H1 (cell line): ENCODE data around the gene MPPED2. TPM values are rescaled to one million over a fixed set of nuclear protein-coding genes. Genes with fewer than 3 reads are reported as not detected.

Experiments
- CTCF ChIA-PET: fragments of 300-600 bp; sonication (Branson Sonifier 250); formaldehyde crosslinking; loops from one replicate; lab custom pipeline; 2021; ENCODE audit not compliant: partially characterized antibody; lab: Charles Lee
- POLR2A ChIA-PET: fragments of 300-600 bp; sonication (Branson Sonifier 250); formaldehyde crosslinking; loops from one replicate; lab custom pipeline; 2021; ENCODE audit warnings: inconsistent platforms; ENCODE audit not compliant: partially characterized antibody; lab: Charles Lee
- DNase-seq, 2 experiments: peaks; one replicate each; pipeline versions ENCODE4 v3.0.0 to v3.0.0-alpha.2; 2010 to 2022; ENCODE audit warnings: low spot score in 2 of 2, low read depth in 1 of 2, mixed read lengths in 1 of 2
- FAIRE-seq: peaks from 2 replicates; lab custom pipeline; 2011; peaks lifted over from hg19 to GRCh38; lab: Jason Lieb, UNC
- H2AFZ ChIP-seq: 2 replicates; pipeline ENCODE4 v1.8.1; 2012; ENCODE audit warnings: low read length, inconsistent platforms
- H2AK5ac ChIP-seq: 2 replicates; pipeline ENCODE4 v1.6.1; 2013; ENCODE audit warnings: low read depth, low read length
- H2BK120ac ChIP-seq: replicated peaks from 2 replicates; pipeline ENCODE3; 2013; ENCODE audit warnings: low read depth, low read length, inconsistent platforms
- H2BK12ac ChIP-seq: 2 replicates; pipeline ENCODE4 v1.6.1; 2013; ENCODE audit warnings: low read depth, low read length
- H2BK15ac ChIP-seq: 2 replicates; pipeline ENCODE4 v1.6.1; 2013; ENCODE audit warnings: low read length
- H2BK20ac ChIP-seq: 2 replicates; pipeline ENCODE4 v1.6.1; 2013; ENCODE audit warnings: low read length
- H2BK5ac ChIP-seq: 2 replicates; pipeline ENCODE4 v1.6.1; 2013; ENCODE audit warnings: low read depth, low read length
- H3K14ac ChIP-seq: 2 replicates; pipeline ENCODE4 v1.6.1; 2013; ENCODE audit warnings: inconsistent platforms; ENCODE audit not compliant: insufficient read length
- H3K18ac ChIP-seq: 2 replicates; pipeline ENCODE4 v1.6.1; 2013; ENCODE audit warnings: low read length; ENCODE audit errors: extremely low read depth
- H3K23ac ChIP-seq: 2 replicates; pipeline ENCODE4 v1.6.1; 2013; ENCODE audit warnings: inconsistent platforms; ENCODE audit not compliant: insufficient read length
- H3K23me2 ChIP-seq: 2 replicates; pipeline ENCODE4 v1.6.1; 2013; ENCODE audit warnings: low read depth, low read length
- H3K27ac ChIP-seq: 2 replicates; pipeline ENCODE4 v1.6.1; 2011; ENCODE audit warnings: low read depth, low read length, inconsistent platforms
- H3K27me3 ChIP-seq, 4 experiments: replicated peaks in 1 of 4; 1 replicate in 1 of 4; 2 replicates in 3 of 4; pipeline versions ENCODE4 v1.6.1 to v1.8.1; 2011 to 2013; ENCODE audit warnings: low read length in 3 of 4, mild to moderate bottlenecking in 3 of 4, inconsistent platforms in 2 of 4, mixed read lengths in 2 of 4, moderate library complexity in 1 of 4; ENCODE audit not compliant: control insufficient read depth in 3 of 4, insufficient read depth in 3 of 4; ENCODE audit errors: extremely low read depth in 1 of 4
- H3K36me3 ChIP-seq, 4 experiments: 2 replicates each; pipeline versions ENCODE4 v1.6.1 to v1.8.1; 2011 to 2013; ENCODE audit warnings: mild to moderate bottlenecking in 4 of 4, low read length in 3 of 4, moderate library complexity in 2 of 4, control low read depth in 1 of 4, inconsistent platforms in 1 of 4; ENCODE audit not compliant: insufficient read depth in 4 of 4, control insufficient read depth in 2 of 4
- H3K4ac ChIP-seq: replicated peaks from 2 replicates; pipeline ENCODE3; 2013; ENCODE audit warnings: low read length, low read depth, mixed read lengths, inconsistent platforms; ENCODE audit not compliant: insufficient read length
- H3K4me1 ChIP-seq, 4 experiments: replicated peaks in 1 of 4; 1 replicate in 1 of 4; 2 replicates in 3 of 4; pipeline versions ENCODE4 v1.6.1 to v1.8.1; 2011 to 2013; ENCODE audit warnings: low read length in 3 of 4, inconsistent platforms in 2 of 4, mixed read lengths in 1 of 4; ENCODE audit not compliant: insufficient read depth in 4 of 4, control insufficient read depth in 3 of 4
- H3K4me2 ChIP-seq, 2 experiments: 2 replicates each; pipeline versions ENCODE4 v1.6.1 to v1.8.1; 2011 to 2013; ENCODE audit warnings: low read depth in 2 of 2, low read length in 2 of 2, control low read depth in 1 of 2, inconsistent platforms in 1 of 2, mild to moderate bottlenecking in 1 of 2; ENCODE audit not compliant: insufficient read depth in 1 of 2
- H3K4me3 ChIP-seq, 4 experiments: fragments of 200-600, 300-600 bp in 1 of 4; sonication (generic), shearing (Covaris generic), sonication (Bioruptor Twin) in 1 of 4; 2 replicates each; pipeline versions ENCODE4 v1.5.1 to v1.8.1; 2011 to 2016; ENCODE audit warnings: low read length in 4 of 4, low read depth in 3 of 4, control low read depth in 2 of 4, inconsistent platforms in 2 of 4, mild to moderate bottlenecking in 2 of 4, mixed read lengths in 1 of 4, moderate library complexity in 1 of 4; ENCODE audit not compliant: insufficient read depth in 2 of 4; ENCODE audit errors: extremely low read depth in 1 of 4
- H3K56ac ChIP-seq: replicated peaks from 2 replicates; pipeline ENCODE3; 2013; ENCODE audit warnings: low read depth, mild to moderate bottlenecking, mixed read lengths, low read length, inconsistent platforms; ENCODE audit not compliant: insufficient read length
- H3K79me1 ChIP-seq: 2 replicates; pipeline ENCODE4 v1.6.1; 2013; ENCODE audit warnings: low read depth, low read length, control low read depth
- H3K79me2 ChIP-seq, 2 experiments: 2 replicates each; pipeline versions ENCODE4 v1.6.1 to v1.8.1; 2012 to 2013; ENCODE audit warnings: low read length in 2 of 2, mild to moderate bottlenecking in 2 of 2, inconsistent platforms in 1 of 2; ENCODE audit not compliant: insufficient read depth in 2 of 2, control insufficient read depth in 1 of 2
- H3K9ac ChIP-seq, 4 experiments: replicated peaks in 1 of 4; 1 replicate in 1 of 4; 2 replicates in 3 of 4; pipeline versions ENCODE4 v1.6.1 to v1.8.1; 2011 to 2013; ENCODE audit warnings: low read depth in 3 of 4, low read length in 3 of 4, control low read depth in 2 of 4, mild to moderate bottlenecking in 2 of 4, moderate library complexity in 2 of 4, inconsistent platforms in 1 of 4; ENCODE audit errors: extremely low read depth in 1 of 4
- H3K9me3 ChIP-seq, 2 experiments: 2 replicates each; pipeline versions ENCODE4 v1.6.1 to v1.8.1; 2012 to 2013; ENCODE audit warnings: mild to moderate bottlenecking in 2 of 2, moderate library complexity in 2 of 2, control low read depth in 1 of 2, inconsistent platforms in 1 of 2, low read depth in 1 of 2, low read length in 1 of 2, mixed read lengths in 1 of 2; ENCODE audit not compliant: insufficient read depth in 2 of 2
- H4K20me1 ChIP-seq, 2 experiments: replicated peaks in 1 of 2; 2 replicates each; pipeline versions ENCODE3 to v1.8.1; 2011 to 2013; ENCODE audit warnings: inconsistent platforms in 2 of 2, low read length in 2 of 2, mild to moderate bottlenecking in 1 of 2; ENCODE audit not compliant: insufficient read depth in 2 of 2, control insufficient read depth in 1 of 2
- H4K5ac ChIP-seq: 2 replicates; pipeline ENCODE4 v1.6.1; 2013; ENCODE audit warnings: low read length, low read depth, mixed read lengths, inconsistent platforms; ENCODE audit not compliant: insufficient read length
- H4K8ac ChIP-seq: 2 replicates; pipeline ENCODE4 v1.8.0; 2013; ENCODE audit warnings: mild to moderate bottlenecking, moderate library complexity, low read length, inconsistent platforms; ENCODE audit not compliant: insufficient read depth; ENCODE audit errors: extremely low read depth
- H4K91ac ChIP-seq: replicated peaks from 2 replicates; pipeline ENCODE3; 2013; ENCODE audit warnings: low read length, mixed read lengths, inconsistent platforms; ENCODE audit not compliant: insufficient read length
- CEBPB ChIP-seq: IDR thresholded peaks from 2 replicates; pipeline ENCODE4 v1.6.1; 2012; ENCODE audit warnings: low read depth, low read length
- POLR2A ChIP-seq, 2 experiments: IDR thresholded peaks; 1 replicate in 1 of 2; 2 replicates in 1 of 2; pipeline ENCODE4 v1.6.1; 2011; ENCODE audit warnings: low read depth in 2 of 2, low read length in 2 of 2, mild to moderate bottlenecking in 2 of 2; ENCODE audit errors: control extremely low read depth in 1 of 2
- TAF1 ChIP-seq: IDR thresholded peaks from 2 replicates; pipeline ENCODE4 v1.6.1; 2011; ENCODE audit warnings: mild to moderate bottlenecking, low read depth, low read length
- ZNF274 ChIP-seq: IDR thresholded peaks from 2 replicates; pipeline ENCODE4 v1.7.0; 2012; ENCODE audit warnings: low read length, borderline replicate concordance; ENCODE audit errors: extremely low read depth
- WGBS, 2 experiments: shearing (Covaris generic) in 1 of 2; methylation state at CpG; one replicate each; pipeline versions ENCODE4 v1.1.6 to v1.1.7; 2013 to 2015; ENCODE audit warnings: low lambda C conversion rate in 2 of 2, mixed read lengths in 2 of 2, inconsistent platforms in 1 of 2, low coverage in 1 of 2, missing lambda C conversion rate in 1 of 2; ENCODE audit not compliant: insufficient replicate concordance in 2 of 2, insufficient coverage in 1 of 2, insufficient read length in 1 of 2; ENCODE audit errors: extremely low coverage in 1 of 2, missing lambda C conversion rate in 1 of 2; 5-methylcytosine and 5-hydroxymethylcytosine counted together
- polyA plus RNA-seq, 7 experiments: library from polyadenylated mRNA; depleted of rRNA in 3 of 7; stranded (reverse) in 5 of 7; unstranded in 2 of 7; fragments of >200 nt in 5 of 7; fragments of 200-250 nt in 2 of 7; gene quantifications; 1 replicate in 5 of 7; 2 replicates in 1 of 7; 4 replicates in 1 of 7; pipeline versions ENCODE4 v1.2.1 to v1.2.3, GENCODE V29; 2011 to 2013; ENCODE audit warnings: missing spikeins in 2 of 7, mixed read lengths in 2 of 7
- total RNA-seq: library from RNA; stranded (reverse); fragmentation: NEBNext Ultra II Directional; extraction: Animal tissue kit (Norgen Biotek cat#: 25700); gene quantifications from 2 replicates; pipeline ENCODE4 v1.2.1, GENCODE V29; 2021
- TF ChIP-seq, protein P1 (sequence below): IDR thresholded peaks from 2 replicates; pipeline ENCODE4 v1.6.1; 2011; ENCODE audit warnings: low read length, improper control_type of control experiment
- TF ChIP-seq, protein P2 (sequence below), 3 experiments: IDR thresholded peaks; 1 replicate in 2 of 3; 2 replicates in 1 of 3; pipeline versions ENCODE4 v1.5.1 to v1.6.1; 2011; ENCODE audit warnings: low read length in 3 of 3, mild to moderate bottlenecking in 3 of 3, inconsistent platforms in 2 of 3, low read depth in 1 of 3, moderate library complexity in 1 of 3; ENCODE audit not compliant: insufficient read depth in 1 of 3; ENCODE audit errors: control extremely low read depth in 1 of 3
- TF ChIP-seq, protein P3 (sequence below): IDR thresholded peaks from 2 replicates; pipeline ENCODE4 v1.6.1; 2012; ENCODE audit warnings: low read length, inconsistent platforms

MPPED2 gene
- total and polyA plus RNA-seq, 2 of the 8 experiments (the other 6 are each of a cell fraction or from before 2014, with no cell fraction given), result 1.3 to 3.5 TPM

DNA sequence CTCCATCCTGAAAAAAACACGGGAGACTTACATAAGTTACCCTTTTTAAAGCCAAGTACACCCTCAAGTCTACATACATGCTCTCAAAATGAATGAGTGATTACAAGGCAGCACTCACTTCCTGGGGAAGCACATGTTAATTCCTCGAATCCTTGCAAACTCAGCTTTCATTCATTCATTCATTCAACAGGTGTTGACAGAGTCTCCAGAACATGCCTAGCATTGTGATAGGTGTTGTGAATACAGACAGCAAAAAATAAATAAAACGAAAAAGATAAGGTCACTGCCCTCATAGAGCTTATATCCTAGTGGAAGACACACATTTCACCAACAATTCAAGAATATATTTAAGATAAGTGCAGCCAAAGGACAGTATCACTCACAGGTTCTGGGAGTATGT lies 19.7 kb downstream of the MPPED2 start:
- H3K36me3 ChIP-seq, result peaks cover 0 to 5% (median 2%) of the 10 kb centered on the region in 4 experiments; a peak in 2 of 8 replicates
- WGBS, 2 experiments, result 81% methylated on average over 3 of the region's 3 CpGs; no CpG with 5 or more reads in 1 of the 2 experiments
- H4K5ac ChIP-seq, result no peak overlapping the region
- peaks cover 11 to 15% of the 10 kb centered on the region in 2 experiments for H3K9me3 ChIP-seq
- H3K27ac ChIP-seq, result no peak overlapping the region
- H3K4ac ChIP-seq, result no peak overlapping the region
- H4K91ac ChIP-seq, result no peak overlapping the region
- no peak overlapping the region for H3K4me2 ChIP-seq
- CTCF ChIA-PET, result interaction anchor here (0.6 to 1.6 kb wide), 4 partner anchors 20 to 348 kb away, joined by 3 to 4 read pairs (median 4); partner anchors contain the start of gene MPPED2
- H2AK5ac ChIP-seq, result 0 out of 2 replicates have a peak overlapping the region, but pooled peaks have one; percentile 17
- H3K4me1 ChIP-seq, result peaks cover 0 to 17% (median 7%) of the 10 kb centered on the region in 4 experiments; a peak in 5 of 7 replicates
- H3K79me2 ChIP-seq, result no peaks in the 10 kb centered on the region
- no peak overlapping the region for H3K14ac ChIP-seq
- no peak overlapping the region for H3K56ac ChIP-seq
- no peak overlapping the region for H4K8ac ChIP-seq
- H3K27me3 ChIP-seq, result no peaks in the 10 kb centered on the region
- no peaks in the 10 kb centered on the region for H4K20me1 ChIP-seq
- POLR2A ChIA-PET, result interaction anchor here (0.7 to 1.4 kb wide), 2 partner anchors 8 to 9 kb away, joined by 3 to 5 read pairs; no protein-coding TSS in a partner anchor
- FAIRE-seq (no peak), DNase-seq (no peak)
- H2BK20ac ChIP-seq, result no peak overlapping the region
- H2BK5ac ChIP-seq, result peak overlapping the region; percentile 13; the same call in 1 of the 2 replicates
- H3K18ac ChIP-seq, result no peak overlapping the region
- H3K23me2 ChIP-seq, result no peaks in the 10 kb centered on the region
- H3K79me1 ChIP-seq, result no peaks in the 10 kb centered on the region; the same call in 1 of the 2 replicates
- H2BK12ac ChIP-seq, result no peak overlapping the region; the same call in 1 of the 2 replicates
- no peak overlapping the region for H3K4me3 ChIP-seq
- no peak overlapping the region for H3K9ac ChIP-seq
- no peak overlapping the region for H2BK120ac ChIP-seq
- H2BK15ac ChIP-seq, result no peak overlapping the region
- no peak overlapping the region for H3K23ac ChIP-seq
- H2AFZ ChIP-seq, result no peak overlapping the region
- no peak for TF ChIP-seq TAF1
- TF ChIP-seq, protein P1, sequence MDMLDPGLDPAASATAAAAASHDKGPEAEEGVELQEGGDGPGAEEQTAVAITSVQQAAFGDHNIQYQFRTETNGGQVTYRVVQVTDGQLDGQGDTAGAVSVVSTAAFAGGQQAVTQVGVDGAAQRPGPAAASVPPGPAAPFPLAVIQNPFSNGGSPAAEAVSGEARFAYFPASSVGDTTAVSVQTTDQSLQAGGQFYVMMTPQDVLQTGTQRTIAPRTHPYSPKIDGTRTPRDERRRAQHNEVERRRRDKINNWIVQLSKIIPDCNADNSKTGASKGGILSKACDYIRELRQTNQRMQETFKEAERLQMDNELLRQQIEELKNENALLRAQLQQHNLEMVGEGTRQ, result no peak
- TF ChIP-seq CEBPB, result no peak
- TF ChIP-seq POLR2A (IDR thresholded peaks at IDR 0.05; ENCODE audit: control extremely low read depth in 1 of 2, low read depth in 2 of 2, low read length in 2 of 2), result no peak
- TF ChIP-seq, protein P2, sequence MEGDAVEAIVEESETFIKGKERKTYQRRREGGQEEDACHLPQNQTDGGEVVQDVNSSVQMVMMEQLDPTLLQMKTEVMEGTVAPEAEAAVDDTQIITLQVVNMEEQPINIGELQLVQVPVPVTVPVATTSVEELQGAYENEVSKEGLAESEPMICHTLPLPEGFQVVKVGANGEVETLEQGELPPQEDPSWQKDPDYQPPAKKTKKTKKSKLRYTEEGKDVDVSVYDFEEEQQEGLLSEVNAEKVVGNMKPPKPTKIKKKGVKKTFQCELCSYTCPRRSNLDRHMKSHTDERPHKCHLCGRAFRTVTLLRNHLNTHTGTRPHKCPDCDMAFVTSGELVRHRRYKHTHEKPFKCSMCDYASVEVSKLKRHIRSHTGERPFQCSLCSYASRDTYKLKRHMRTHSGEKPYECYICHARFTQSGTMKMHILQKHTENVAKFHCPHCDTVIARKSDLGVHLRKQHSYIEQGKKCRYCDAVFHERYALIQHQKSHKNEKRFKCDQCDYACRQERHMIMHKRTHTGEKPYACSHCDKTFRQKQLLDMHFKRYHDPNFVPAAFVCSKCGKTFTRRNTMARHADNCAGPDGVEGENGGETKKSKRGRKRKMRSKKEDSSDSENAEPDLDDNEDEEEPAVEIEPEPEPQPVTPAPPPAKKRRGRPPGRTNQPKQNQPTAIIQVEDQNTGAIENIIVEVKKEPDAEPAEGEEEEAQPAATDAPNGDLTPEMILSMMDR (IDR thresholded peaks at IDR 0.05; ENCODE audit: control extremely low read depth in 1 of 3, insufficient read depth in 1 of 3, low read depth in 1 of 3, low read length in 3 of 3), result no peak
- TF ChIP-seq, protein P3, sequence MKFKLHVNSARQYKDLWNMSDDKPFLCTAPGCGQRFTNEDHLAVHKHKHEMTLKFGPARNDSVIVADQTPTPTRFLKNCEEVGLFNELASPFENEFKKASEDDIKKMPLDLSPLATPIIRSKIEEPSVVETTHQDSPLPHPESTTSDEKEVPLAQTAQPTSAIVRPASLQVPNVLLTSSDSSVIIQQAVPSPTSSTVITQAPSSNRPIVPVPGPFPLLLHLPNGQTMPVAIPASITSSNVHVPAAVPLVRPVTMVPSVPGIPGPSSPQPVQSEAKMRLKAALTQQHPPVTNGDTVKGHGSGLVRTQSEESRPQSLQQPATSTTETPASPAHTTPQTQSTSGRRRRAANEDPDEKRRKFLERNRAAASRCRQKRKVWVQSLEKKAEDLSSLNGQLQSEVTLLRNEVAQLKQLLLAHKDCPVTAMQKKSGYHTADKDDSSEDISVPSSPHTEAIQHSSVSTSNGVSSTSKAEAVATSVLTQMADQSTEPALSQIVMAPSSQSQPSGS, result no peak
- no peak for TF ChIP-seq ZNF274
